ENCODE measurements around the gene STK33. TPM values are rescaled to one million over a fixed set of nuclear protein-coding genes. Genes with fewer than 3 reads are reported as not detected.

STK33 gene
- total RNA-seq, 2 experiments from 2014 or later: 1.4 to 1.8 TPM

Other genes starting within 250 kb of the STK33 start
- gene TRIM66, start 88.4 kb upstream of the STK33 start, total RNA-seq: 10 to 100 TPM; 32.1 to 42.4 TPM
- gene RPL27A, start 88.6 kb upstream of the STK33 start, total RNA-seq: 100 to 1,000 TPM; 715 to 800 TPM

All from activated CD8-positive, alpha-beta memory T cell treated with anti-CD3 and anti-CD28 coated beads, Interleukin-2, amount 10 ng/mL, durations not matched to agents 7 days and 5 days (primary cell).